AG10803 (cell line): ENCODE results near the gene LRCH1.

ENCODE experiments used
- DNase-seq: peaks from one replicate; pipeline ENCODE4 v3.0.0; 2010; ENCODE audit warnings: low read depth
- H3K4me3 ChIP-seq: 2 replicates; pipeline ENCODE4 v1.5.1; 2011; ENCODE audit warnings: mild to moderate bottlenecking, low read length, control low read depth
- CTCF ChIP-seq: conservative IDR thresholded peaks from 2 replicates; pipeline ENCODE4 v1.5.1; 2011; ENCODE audit warnings: mild to moderate bottlenecking, low read length, control low read depth, inconsistent platforms

The LRCH1 gene

GRCh38 chr13:46577696-46578589 is 25.0 kb downstream of the LRCH1 start:
- H3K4me3 ChIP-seq: peak overlapping the region; percentile 23
- TF ChIP-seq CTCF: no peak
- DNase-seq: peak; percentile 83

GRCh38 chr13:46578590-46578975 is 25.6 kb downstream of the LRCH1 start:
- no peak for DNase-seq
- no peak for TF ChIP-seq CTCF
- peak overlapping the region; percentile 23 for H3K4me3 ChIP-seq

GRCh38 chr13:46580362-46580839 is 27.4 kb downstream of the LRCH1 start:
- TF ChIP-seq CTCF: no peak
- H3K4me3 ChIP-seq: no peak overlapping the region
- DNase-seq: no peak

- no peak overlapping the region for H3K4me3 ChIP-seq
- no peak for TF ChIP-seq CTCF
- no peak for DNase-seq
Observed at GRCh38 chr13:46582190-46582589, 29.2 kb downstream of the LRCH1 start.

GRCh38 chr13:46586751-46587514 is 34.0 kb downstream of the LRCH1 start:
- no peak for TF ChIP-seq CTCF
- DNase-seq: peak; percentile 56
- no peak overlapping the region for H3K4me3 ChIP-seq

GRCh38 chr13:46587807-46588418 is 34.9 kb downstream of the LRCH1 start:
- DNase-seq: no peak
- H3K4me3 ChIP-seq: no peak overlapping the region

More at GRCh38 chr13:46587807-46588418, 34.9 kb downstream of the LRCH1 start:
- TF ChIP-seq CTCF: no peak
